Upper lobe of left lung (tissue), 4 donors: ENCODE results near the gene INTS11.

Source experiments
- POLR2A ChIP-seq, 4 donors: fragments of 450-650 bp; IDR thresholded peaks; one replicate each; pipeline ENCODE4 v1.5.1; 2016 to 2017; ENCODE audit warnings: antibody characterized with exemption in 4 of 4, mild to moderate bottlenecking in 2 of 4
- POLR2AphosphoS5 ChIP-seq, 2 donors: sonication (generic); formaldehyde crosslinking; IDR thresholded peaks; one replicate each; pipeline ENCODE4 v1.5.1; 2017; ENCODE audit warnings: antibody characterized with exemption in 2 of 2
- TF ChIP-seq, protein P1 (sequence below), 6 experiments: fragments of 450-650 bp in 4 of 6; fragments of 200-600 bp in 2 of 6; sonication (generic) in 2 of 6; IDR thresholded peaks; one replicate each; pipeline ENCODE4 v1.5.1; 2016 to 2019; ENCODE audit warnings: antibody characterized with exemption in 6 of 6

DNA sequence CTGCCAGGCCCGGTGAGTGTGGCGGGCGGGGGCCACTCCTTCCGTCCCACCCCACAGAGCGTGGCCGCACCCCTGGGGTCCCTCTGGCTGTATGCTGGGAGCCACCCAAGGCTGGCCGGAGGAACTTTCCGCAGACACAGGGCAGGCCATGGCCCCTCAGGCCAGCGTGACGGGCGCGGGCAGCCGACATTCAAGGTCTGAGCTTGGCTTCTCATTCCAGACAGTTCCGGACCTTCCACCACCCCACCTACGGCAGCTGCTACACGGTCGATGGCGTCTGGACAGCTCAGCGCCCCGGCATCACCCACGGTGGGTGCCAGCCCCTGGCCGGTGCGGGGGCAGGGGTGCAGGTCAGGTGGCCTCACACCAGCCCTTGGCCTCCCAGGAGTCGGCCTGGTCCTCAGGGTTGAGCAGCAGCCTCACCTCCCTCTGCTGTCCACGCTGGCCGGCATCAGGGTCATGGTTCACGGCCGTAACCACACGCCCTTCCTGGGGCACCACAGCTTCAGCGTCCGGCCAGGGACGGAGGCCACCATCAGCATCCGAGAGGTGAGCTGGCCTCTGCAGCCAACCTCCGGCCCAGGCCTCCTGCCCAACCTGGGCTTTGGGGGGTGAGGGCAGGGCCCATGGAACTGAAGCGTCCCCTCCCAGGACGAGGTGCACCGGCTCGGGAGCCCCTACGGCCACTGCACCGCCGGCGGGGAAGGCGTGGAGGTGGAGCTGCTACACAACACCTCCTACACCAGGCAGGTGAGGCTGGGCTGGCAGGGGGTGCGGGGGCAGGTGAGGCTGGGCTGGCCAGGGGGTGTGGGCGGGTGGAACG lies 37.0 kb downstream of the INTS11 start:
- TF ChIP-seq, protein P1, sequence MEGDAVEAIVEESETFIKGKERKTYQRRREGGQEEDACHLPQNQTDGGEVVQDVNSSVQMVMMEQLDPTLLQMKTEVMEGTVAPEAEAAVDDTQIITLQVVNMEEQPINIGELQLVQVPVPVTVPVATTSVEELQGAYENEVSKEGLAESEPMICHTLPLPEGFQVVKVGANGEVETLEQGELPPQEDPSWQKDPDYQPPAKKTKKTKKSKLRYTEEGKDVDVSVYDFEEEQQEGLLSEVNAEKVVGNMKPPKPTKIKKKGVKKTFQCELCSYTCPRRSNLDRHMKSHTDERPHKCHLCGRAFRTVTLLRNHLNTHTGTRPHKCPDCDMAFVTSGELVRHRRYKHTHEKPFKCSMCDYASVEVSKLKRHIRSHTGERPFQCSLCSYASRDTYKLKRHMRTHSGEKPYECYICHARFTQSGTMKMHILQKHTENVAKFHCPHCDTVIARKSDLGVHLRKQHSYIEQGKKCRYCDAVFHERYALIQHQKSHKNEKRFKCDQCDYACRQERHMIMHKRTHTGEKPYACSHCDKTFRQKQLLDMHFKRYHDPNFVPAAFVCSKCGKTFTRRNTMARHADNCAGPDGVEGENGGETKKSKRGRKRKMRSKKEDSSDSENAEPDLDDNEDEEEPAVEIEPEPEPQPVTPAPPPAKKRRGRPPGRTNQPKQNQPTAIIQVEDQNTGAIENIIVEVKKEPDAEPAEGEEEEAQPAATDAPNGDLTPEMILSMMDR (IDR thresholded peaks at IDR 0.05), result no peak
- no peak for TF ChIP-seq POLR2A (IDR thresholded peaks at IDR 0.05)
- TF ChIP-seq POLR2AphosphoS5 (IDR thresholded peaks at IDR 0.05), result no peak
